ENCODE measurements around the gene ANGEL2.
A peak's percentile ranks its signal among the peaks of the same experiment; 100 is the strongest.

Gene ANGEL2

GRCh38 chr1:212986551-212986950, 29.1 kb downstream of the ANGEL2 start:
- Histone ChIP-seq H3K27ac (no peak overlapping the region), H3K9me3 (no peaks in the 10 kb centered on the region), H3K4me3 (no peak overlapping the region), H3K9ac (no peak overlapping the region), H3K4me2 (no peak overlapping the region), H3K36me3 (peaks cover 79% of the 10 kb centered on the region), H4K20me1 (no peaks in the 10 kb centered on the region), H3K4me1 (peaks cover 10% of the 10 kb centered on the region), H3K27me3 (no peaks in the 10 kb centered on the region)
- no peak for TF ChIP-seq Cebpa-rat (IDR thresholded peaks at IDR 0.05)

GRCh38 chr1:212984522-212985291, 31.0 kb downstream of the ANGEL2 start:
- peaks cover 86% of the 10 kb centered on the region for H3K36me3 ChIP-seq
- no peak overlapping the region for H3K27ac ChIP-seq
- 0 out of 2 replicates have a peak, but pooled peaks cover 5% of the 10 kb centered on the region for H4K20me1 ChIP-seq
- H3K9me3 ChIP-seq, result no peaks in the 10 kb centered on the region
- peaks cover 21% of the 10 kb centered on the region for H3K4me1 ChIP-seq
- H3K4me3 ChIP-seq, result no peak overlapping the region
- H3K9ac ChIP-seq, result no peak overlapping the region
- no peak for TF ChIP-seq Cebpa-rat (IDR thresholded peaks at IDR 0.05)
- no peaks in the 10 kb centered on the region for H3K27me3 ChIP-seq
- no peak overlapping the region for H3K4me2 ChIP-seq

GRCh38 chr1:212983482-212983881, 32.2 kb downstream of the ANGEL2 start:
- Histone ChIP-seq H3K9me3 (no peaks in the 10 kb centered on the region), H3K4me3 (no peak overlapping the region), H3K27me3 (no peaks in the 10 kb centered on the region), H3K9ac (no peak overlapping the region), H3K4me2 (no peak overlapping the region), H3K36me3 (peaks cover 86% of the 10 kb centered on the region), H3K27ac (no peak overlapping the region), H4K20me1 (0 out of 2 replicates have a peak, but pooled peaks cover 5% of the 10 kb centered on the region), H3K4me1 (peaks cover 21% of the 10 kb centered on the region)
- TF ChIP-seq Cebpa-rat (IDR thresholded peaks at IDR 0.05), result no peak

- no peaks in the 10 kb centered on the region for H3K9me3 ChIP-seq
Measured at GRCh38 chr1:212982430-212983152, 33.1 kb downstream of the ANGEL2 start.

GRCh38 chr1:212981571-212982328, 33.9 kb downstream of the ANGEL2 start:
- no peak overlapping the region for H3K27ac ChIP-seq
- peaks cover 88% of the 10 kb centered on the region for H3K36me3 ChIP-seq
- H3K27me3 ChIP-seq, result no peaks in the 10 kb centered on the region
- no peak for TF ChIP-seq Cebpa-rat (IDR thresholded peaks at IDR 0.05)
- no peaks in the 10 kb centered on the region for H3K9me3 ChIP-seq
- no peak overlapping the region for H3K4me3 ChIP-seq
- H3K4me2 ChIP-seq, result peak overlapping the region; percentile 60
- no peak overlapping the region for H3K9ac ChIP-seq
- peaks cover 21% of the 10 kb centered on the region for H3K4me1 ChIP-seq
- H4K20me1 ChIP-seq, result 0 out of 2 replicates have a peak, but pooled peaks cover 5% of the 10 kb centered on the region

More at GRCh38 chr1:212982430-212983152, 33.1 kb downstream of the ANGEL2 start:
- Histone ChIP-seq H3K27me3 (no peaks in the 10 kb centered on the region), H3K4me2 (no peak overlapping the region), H4K20me1 (0 out of 2 replicates have a peak, but pooled peaks cover 5% of the 10 kb centered on the region), H3K36me3 (peaks cover 86% of the 10 kb centered on the region), H3K27ac (no peak overlapping the region), H3K9ac (no peak overlapping the region), H3K4me1 (peaks cover 21% of the 10 kb centered on the region), H3K4me3 (no peak overlapping the region)
- no peak for TF ChIP-seq Cebpa-rat (IDR thresholded peaks at IDR 0.05)

GRCh38 chr1:212981025-212981495, 34.6 kb downstream of the ANGEL2 start:
- Histone ChIP-seq H3K36me3 (peaks cover 89% of the 10 kb centered on the region), H4K20me1 (0 out of 2 replicates have a peak, but pooled peaks cover 5% of the 10 kb centered on the region), H3K4me3 (no peak overlapping the region), H3K4me1 (peaks cover 21% of the 10 kb centered on the region), H3K9me3 (no peaks in the 10 kb centered on the region), H3K27ac (no peak overlapping the region), H3K9ac (no peak overlapping the region), H3K4me2 (peak overlapping the region; percentile 60), H3K27me3 (no peaks in the 10 kb centered on the region)
- no peak for TF ChIP-seq Cebpa-rat (IDR thresholded peaks at IDR 0.05)

GRCh38 chr1:212980123-212980785, 35.4 kb downstream of the ANGEL2 start:
- no peak for TF ChIP-seq Cebpa-rat (IDR thresholded peaks at IDR 0.05)
- H3K4me3 ChIP-seq, result no peak overlapping the region
- no peak overlapping the region for H3K9ac ChIP-seq
- H3K4me1 ChIP-seq, result peaks cover 21% of the 10 kb centered on the region
- H3K9me3 ChIP-seq, result no peaks in the 10 kb centered on the region
- no peak overlapping the region for H3K4me2 ChIP-seq
- 0 out of 2 replicates have a peak, but pooled peaks cover 5% of the 10 kb centered on the region for H4K20me1 ChIP-seq
- H3K27me3 ChIP-seq, result no peaks in the 10 kb centered on the region
- H3K36me3 ChIP-seq, result peaks cover 91% of the 10 kb centered on the region
- no peak overlapping the region for H3K27ac ChIP-seq

- Histone ChIP-seq H3K4me1 (peaks cover 21% of the 10 kb centered on the region), H3K4me2 (no peak overlapping the region), H3K36me3 (peaks cover 91% of the 10 kb centered on the region), H3K9me3 (no peaks in the 10 kb centered on the region), H3K27me3 (no peaks in the 10 kb centered on the region), H3K27ac (no peak overlapping the region), H4K20me1 (0 out of 2 replicates have a peak, but pooled peaks cover 5% of the 10 kb centered on the region), H3K9ac (no peak overlapping the region), H3K4me3 (no peak overlapping the region)
- TF ChIP-seq Cebpa-rat (IDR thresholded peaks at IDR 0.05), result no peak
Measured at GRCh38 chr1:212979340-212980122, 36.1 kb downstream of the ANGEL2 start.
